ENCODE measurements around the gene ZNF611.
"Not testable (repeated sequence)": the region's sequence is repeated elsewhere in the genome, so short reads cannot be mapped to it uniquely, and the experiment has no call there.

The ZNF611 gene

DNA sequence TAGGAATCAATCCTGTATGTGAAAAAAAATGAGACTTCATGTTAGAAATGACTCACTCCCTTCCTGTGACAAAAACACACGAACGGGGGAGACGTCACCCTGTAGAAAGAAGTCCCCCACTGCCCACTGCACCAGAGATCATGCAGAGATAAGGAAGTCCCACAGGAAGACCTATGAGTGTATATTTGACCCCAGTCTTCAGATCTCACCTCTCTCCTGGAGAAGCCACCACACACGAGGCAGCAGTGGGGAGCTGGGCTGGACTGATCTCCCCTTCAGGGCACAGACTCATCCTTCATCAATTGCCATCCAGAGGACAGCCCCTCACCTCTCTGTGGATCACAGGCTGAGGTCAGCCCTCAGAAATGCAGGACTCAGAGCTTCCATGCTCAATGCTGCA is 18.9 kb downstream of the ZNF611 start:
- DNase-seq (ENCODE audit: low spot score) = not testable (repeated sequence)

DNA sequence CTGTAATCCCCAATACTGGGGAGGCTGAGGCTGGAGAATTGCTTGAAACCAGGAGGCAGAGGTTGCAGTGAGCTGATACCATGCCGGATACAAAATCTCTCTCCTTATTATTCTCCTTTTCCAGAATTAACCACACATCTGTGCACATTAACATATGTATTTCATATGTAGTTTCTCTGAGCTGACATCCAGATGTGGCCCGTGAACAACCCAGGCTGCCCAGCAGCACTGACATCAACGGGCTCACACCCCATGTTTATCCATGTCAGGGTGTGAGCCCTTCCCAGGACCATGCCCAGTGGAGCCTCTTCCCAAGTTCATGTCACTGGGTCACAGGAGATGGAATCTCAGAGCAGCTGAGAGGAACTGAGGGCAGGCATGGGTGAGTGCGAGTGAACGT is 19.5 kb downstream of the ZNF611 start:
- DNase-seq (ENCODE audit: low spot score) = not testable (repeated sequence)

DNA sequence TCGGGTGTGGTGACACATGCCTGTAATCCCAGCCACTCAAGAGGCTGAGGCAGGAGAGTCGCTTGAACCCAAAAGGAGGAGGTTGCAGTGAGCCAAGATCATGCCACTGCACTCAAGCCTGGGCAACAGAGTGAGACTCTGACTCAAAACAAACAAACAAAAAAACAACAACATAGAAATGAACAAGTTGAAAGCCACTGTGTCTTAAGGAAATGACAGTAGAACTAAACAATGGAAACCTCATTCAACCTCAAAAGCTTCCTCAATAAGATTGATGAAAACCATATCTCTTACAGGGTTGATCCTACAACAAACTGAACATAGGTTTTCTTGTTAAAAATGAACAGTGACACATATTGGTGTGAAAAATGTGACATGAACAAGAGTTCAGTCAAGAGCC is 21.8 kb downstream of the ZNF611 start:
- DNase-seq (ENCODE audit: low spot score) = not testable (repeated sequence)

DNA sequence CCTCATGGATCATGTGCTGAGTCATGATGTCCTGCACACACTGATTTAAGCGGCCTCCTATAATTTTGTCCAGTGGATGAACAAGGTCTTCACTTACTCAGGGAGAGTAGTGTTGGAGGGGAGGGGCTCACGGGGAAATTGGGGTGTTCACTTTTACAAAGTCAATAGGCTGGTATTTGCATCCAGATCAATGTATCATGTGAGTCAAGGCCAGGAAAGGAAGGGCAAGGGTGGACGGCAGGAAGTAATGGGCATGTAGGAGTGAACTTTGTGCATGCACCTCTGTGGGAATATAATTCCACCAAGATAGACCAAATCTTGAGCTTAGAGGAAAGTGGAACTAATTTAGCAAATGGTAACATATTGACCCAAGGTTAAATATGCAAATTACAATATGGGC is 23.2 kb downstream of the ZNF611 start:
- not testable (repeated sequence) for DNase-seq (ENCODE audit: low spot score)

DNA sequence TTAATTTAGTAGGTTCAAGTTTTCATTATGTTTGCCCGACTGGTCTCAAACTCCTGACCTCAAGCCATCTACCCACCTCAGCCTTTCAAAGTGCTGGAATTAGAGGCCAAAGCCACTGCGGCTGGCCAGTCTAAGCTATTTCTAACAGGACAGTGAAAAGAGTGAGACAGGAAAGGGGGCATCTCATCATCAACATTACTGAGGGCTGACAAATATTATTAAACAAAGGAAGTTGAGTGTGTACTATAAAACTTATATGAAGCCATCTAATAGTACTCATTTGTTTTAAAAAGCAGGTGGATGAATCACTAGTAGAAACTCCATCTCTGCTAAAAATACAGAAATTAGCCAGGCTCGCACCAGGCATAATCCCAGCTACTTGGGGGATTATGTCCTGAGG is 24.3 kb downstream of the ZNF611 start:
- no peak for DNase-seq (ENCODE audit: low spot score)

DNA sequence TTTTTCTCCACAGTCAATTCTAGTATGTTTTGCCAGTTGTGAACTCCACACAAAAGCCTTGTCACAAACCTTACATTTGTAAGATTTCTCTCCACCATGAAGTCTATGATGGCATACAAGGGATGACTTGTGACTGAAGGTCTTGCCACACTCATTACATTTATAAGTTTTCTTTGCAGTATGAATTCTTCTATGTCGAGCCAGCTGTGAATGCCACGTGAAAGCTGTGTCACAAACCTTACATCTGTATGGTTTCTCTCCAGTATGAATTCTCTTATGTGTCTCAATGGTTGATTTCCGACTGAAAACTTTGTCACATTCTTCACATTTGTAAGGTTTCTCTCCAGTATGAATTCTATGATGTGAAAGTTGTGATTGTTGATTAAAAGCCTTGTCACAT is 29.2 kb downstream of the ZNF611 start:
- not testable (repeated sequence) for DNase-seq (ENCODE audit: low spot score)

DNA sequence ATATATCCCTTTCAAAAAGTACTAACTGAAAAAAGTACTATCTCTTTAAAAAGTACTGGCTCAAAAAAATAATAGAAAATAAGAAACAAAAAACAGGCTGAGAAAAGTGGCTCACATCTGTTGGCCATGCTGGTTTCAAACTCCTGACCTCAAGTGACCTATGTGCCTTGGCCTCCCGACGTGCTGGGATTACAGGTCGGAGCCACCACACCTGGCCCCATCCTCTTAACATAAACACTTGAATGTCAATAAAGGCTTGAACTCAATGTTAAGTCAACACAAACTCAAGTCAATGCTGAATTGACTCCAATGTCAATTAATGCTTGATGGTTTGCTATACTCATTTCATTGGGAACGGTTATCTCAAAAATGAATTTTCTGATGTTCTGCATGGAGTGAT is 30.9 kb downstream of the ZNF611 start:
- no peak for DNase-seq (ENCODE audit: low spot score)

DNA sequence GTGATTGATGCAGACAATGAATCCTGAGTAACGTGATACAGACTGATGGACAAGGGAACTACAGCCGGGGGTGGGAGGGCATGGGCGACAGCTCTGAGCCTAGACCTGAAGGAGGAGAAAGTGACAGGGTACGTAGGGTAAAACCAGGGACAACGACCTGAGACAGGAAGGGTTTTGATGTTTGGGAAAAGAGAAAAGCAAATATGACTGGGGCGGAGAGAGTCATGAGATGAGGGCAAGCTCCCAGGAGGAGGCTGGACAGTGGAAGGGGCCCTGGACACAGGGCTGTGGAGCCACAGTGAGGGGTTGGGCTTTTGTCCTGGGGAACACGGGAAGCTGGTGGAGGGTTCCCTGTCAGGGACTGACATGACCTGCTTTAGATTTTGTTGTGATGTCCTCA is 34.2 kb downstream of the ZNF611 start:
- no peak for DNase-seq (ENCODE audit: low spot score)

GRCh38 chr19:52699555-52699954 is 35.3 kb downstream of the ZNF611 start:
- not testable (repeated sequence) for DNase-seq (ENCODE audit: low spot score)

DNA sequence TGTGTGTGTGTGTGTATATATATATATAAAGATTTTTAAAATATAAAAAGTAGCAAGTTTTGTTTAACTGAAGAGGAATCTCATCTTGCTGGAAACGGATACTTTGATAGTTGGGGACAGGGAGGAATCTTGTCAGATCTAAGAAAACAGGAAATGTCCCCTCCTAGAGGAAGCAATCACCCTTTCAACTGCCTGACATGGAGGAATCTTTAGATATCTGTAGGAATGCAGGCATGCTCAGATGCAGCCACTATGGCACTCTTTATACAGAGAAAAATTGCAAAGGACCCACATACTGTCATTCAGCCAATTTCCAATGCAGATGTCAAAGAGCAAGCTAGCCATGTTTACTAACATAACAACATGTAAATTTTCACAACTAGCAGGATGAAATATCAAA is 38.8 kb downstream of the ZNF611 start:
- no peak for DNase-seq (ENCODE audit: low spot score)

GRCh38 chr19:52694921-52695320 is 39.9 kb downstream of the ZNF611 start:
- DNase-seq (ENCODE audit: low spot score) = no peak

DNA sequence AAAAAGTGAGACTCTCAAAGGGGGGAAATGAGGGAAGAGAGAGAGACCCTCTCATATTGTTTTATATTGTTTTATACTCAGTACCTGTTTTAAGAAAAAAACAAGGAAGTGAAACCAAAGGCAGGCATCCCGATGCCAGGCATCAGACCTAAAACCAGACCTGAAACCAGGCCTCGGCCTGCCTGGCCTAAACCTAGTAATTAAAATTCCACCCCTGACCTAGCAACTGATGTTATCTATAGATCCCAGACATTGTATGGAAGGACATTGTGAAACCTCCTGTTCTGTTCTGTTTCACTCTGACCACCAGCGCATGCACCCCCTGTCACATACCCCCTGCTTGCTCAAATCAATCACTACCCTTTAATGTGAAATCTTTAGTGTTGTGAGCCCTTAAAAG is 40.6 kb downstream of the ZNF611 start:
- DNase-seq (ENCODE audit: low spot score) = not testable (repeated sequence)

DNA sequence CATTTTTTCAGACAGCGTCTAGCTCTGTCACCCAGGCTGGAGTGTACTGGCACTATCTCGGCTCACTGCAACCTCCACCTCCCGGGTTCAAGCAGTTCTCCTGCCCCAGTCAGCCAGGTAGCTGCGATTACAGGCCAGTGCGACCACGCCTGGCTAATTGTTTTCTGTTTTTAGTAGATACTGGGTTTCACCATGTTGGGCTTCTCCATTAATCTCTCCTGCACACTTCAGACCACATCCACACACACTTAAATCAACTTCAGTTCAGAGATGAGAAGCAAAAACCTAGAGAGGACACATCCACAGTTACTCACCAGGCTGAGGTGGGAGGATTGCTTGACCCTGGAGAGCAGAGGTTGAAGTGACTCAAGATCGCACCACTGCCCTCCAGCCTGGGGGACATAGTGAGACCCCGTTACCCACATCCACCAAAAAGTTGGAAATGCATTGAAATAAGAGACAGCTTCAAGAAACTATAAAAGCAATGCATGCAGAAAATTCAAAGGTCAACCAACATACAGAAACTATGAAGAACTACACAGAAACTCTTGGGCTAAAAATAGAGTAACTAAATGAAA is 42.3 kb downstream of the ZNF611 start:
- DNase-seq (ENCODE audit: low spot score) = no peak

- DNase-seq (ENCODE audit: low spot score) = no peak
These were observed 43.1 kb downstream of the ZNF611 start for GRCh38 chr19:52691737-52692136.

GRCh38 chr19:52691215-52691610 is 43.6 kb downstream of the ZNF611 start:
- no peak for DNase-seq (ENCODE audit: low spot score)

GRCh38 chr19:52690369-52691214 is 44.3 kb downstream of the ZNF611 start:
- peak; percentile 85 for DNase-seq (ENCODE audit: low spot score)

- no peak for DNase-seq (ENCODE audit: low spot score)
These were observed 44.9 kb downstream of the ZNF611 start for GRCh38 chr19:52689843-52690368.

DNA sequence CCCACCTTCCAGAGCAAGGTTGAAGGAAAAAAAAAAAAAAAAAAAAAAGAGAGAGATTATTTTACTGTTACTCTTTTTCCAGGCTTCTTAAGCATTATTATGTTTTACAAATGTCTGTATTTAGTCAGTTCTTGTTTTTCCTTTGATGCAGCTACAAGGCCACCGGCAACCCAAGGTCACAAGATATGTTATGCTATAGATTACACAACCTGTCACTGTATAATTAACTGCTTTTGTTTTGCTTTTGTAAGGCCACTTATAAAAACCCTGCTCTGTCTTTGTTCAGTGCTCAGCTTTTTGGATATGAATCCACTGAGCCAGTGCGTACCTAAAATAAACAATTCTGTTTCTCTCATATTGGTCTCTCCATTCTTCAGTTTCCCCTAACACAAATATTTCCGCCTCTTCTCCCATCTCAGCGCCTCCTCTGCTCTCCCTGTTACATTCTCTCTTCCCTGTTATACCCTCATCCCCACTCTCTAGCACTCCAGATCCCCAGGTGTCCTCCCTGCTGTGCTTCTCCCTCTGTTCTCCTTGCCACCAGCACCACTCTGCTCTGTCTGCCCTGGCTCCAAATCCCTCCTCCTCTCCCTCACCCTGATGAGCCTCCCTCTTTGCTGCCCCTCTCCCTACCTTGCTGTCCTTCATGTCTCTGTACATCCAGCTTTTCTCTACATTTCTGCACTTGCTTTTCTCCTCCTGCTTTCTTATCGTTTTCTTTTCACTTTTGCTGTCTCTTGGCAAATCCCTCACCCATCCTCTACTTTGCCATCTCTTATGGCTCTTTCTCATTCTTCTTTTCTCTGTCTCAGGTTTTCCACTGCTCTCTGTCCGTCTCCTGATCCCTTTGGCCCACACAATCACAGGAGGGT is 45.7 kb downstream of the ZNF611 start:
- DNase-seq (ENCODE audit: low spot score) = not testable (repeated sequence)

DNA sequence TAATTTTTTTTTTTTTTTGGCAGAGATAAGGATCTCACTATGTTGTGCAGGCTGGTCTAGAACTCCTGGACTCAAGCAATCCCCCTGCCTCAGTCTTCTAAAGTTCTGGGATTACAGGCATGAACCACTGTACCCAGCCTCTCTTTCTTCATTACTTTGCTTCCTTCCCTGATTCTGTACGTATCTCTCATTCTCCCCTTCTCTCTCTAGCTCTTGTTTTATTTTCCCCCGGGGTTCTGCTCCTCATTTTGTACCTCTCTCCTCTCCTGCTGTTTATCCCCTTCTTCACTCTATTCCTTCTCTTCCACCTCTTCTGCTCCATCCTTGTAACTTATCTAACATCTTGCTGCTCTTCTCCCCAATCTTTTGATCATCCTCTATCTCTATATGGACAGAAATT is 46.5 kb downstream of the ZNF611 start:
- no peak for DNase-seq (ENCODE audit: low spot score)

DNA sequence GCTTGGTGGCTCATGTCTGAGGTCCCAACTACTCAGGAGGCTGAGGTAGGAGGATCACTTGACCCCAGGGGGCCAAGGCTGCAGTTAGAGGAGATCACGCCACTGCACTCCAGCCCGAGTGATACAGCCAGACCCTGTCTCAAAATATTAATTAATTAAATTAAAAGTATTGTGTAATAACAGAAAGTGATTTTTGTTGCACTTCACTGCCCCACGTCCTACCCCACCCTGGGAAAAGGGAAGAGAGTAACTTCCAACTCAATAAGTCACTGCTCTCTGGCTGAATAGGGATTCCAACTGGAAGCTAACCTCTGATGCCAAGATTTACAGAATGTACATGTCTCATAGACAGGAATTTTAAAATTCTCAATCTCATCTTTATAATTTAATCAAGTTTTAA is 47.2 kb downstream of the ZNF611 start:
- no peak for DNase-seq (ENCODE audit: low spot score)

- no peak for DNase-seq (ENCODE audit: low spot score)
These were observed 49.0 kb downstream of the ZNF611 start for GRCh38 chr19:52685811-52686210.

DNA sequence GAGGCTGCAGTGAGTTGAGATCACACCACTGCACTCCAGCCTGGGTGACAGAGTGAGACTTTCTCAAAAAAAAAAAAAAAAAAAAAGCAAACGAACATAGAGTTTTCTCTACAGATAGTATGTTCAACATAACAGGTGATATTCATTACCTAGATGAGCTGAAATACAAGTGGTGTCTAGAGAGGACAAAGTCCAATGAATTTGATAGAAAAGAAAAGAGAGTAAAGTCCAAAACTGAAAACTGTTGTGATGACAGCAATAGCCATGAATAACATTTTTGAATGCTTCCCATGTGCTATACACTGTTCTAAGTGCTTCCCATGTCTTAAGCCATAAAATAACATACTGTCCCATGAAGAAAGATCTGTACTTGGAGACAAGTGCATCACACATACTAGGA is 53.6 kb downstream of the ZNF611 start:
- not testable (repeated sequence) for DNase-seq (ENCODE audit: low spot score)

- no peak for DNase-seq (ENCODE audit: low spot score)
These were observed 55.2 kb downstream of the ZNF611 start for GRCh38 chr19:52679598-52679997.
